Activated CD4-positive, alpha-beta T cell treated with anti-CD3 and anti-CD28 coated beads for 1 hour (primary cell): ENCODE measurements around the gene HAUS8.
"Not testable (repeated sequence)": the region's sequence is repeated elsewhere in the genome, so short reads cannot be mapped to it uniquely, and the experiment has no call there.

Experiments
- DNase-seq: peaks from one replicate; pipeline ENCODE4 v3.0.0-alpha.2; 2020

HAUS8 gene

DNA sequence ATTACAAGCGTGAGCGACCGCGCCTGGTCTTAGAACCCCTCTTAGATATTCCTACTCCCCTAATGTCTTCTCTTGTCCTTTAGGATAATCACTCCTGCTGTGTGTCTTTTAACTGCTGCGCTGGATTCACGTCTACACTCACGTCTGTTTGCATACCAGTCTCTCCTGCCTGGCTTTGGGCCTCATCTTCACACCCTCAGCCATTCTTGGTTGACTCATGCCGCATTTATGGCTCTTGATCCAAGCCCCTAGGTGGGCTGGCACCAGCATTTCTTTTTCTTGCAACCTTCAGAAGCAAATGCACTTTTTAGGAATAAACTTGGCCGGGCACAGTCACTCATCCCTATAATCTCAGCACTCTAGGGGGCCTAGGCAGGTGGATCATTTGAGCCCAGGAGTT lies 23.1 kb upstream of the HAUS8 start:
- no peak for DNase-seq

DNA sequence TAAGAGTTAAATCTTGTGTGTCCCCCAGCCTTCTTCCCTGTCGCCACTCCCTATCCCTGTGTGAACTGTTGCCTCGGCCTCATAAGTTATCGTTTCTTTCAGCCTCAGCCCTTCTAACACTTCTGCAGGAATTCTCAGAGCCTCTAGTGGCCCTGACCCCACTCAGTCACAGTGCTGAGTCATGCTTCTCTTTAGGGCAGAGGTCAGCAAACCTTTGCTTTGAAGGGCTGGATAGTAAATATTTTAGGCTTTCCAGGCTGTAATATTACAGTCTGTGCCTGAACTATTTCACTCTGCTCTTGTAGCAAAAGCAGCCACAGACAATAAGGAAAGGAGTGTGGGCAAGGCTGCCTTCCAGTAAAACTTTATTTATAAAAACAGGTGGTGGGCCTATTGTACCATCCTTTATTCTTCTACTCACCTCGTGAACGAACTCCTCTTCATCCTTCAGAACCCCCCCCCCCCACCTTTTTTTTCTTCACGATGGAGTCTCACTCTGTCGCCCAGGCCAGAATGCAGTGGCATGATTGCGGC lies 22.4 kb upstream of the HAUS8 start:
- no peak for DNase-seq

DNA sequence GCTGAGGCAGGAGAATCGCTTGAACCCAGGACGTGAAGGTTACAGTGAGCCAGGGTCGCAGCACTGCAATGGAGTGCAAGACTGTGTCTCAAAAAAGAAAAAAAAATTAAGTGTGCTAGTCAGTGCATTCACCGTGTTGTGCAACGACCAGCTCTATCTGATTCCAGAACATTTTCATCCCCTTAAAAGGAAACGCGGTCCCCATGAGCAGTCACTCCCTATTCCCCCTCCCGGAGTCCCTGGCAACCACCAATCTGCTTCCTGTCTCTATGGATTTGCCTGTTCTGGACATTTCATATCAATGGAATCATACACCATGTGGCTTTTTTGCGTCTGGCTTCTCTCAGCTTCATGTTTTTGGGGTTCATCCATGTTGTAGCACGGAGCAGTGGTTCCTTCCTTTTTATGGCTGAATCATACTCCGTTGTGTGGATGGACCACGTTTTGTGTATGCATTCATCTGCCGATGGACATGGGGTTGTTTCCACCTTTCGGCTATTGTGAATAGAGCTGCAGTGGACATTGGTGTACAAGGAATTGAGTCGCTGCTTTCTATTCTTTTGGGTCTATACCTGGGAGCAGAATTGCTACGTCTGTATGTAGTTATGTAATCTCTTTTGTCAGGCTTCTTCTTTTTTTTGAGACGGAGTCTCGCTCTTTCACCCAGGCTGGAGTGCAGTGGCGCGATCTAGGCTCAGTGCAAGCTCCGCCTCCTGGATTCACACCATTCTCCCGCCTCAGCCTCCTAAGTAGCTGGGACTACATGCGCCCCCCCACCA lies 20.1 kb upstream of the HAUS8 start:
- no peak for DNase-seq

DNA sequence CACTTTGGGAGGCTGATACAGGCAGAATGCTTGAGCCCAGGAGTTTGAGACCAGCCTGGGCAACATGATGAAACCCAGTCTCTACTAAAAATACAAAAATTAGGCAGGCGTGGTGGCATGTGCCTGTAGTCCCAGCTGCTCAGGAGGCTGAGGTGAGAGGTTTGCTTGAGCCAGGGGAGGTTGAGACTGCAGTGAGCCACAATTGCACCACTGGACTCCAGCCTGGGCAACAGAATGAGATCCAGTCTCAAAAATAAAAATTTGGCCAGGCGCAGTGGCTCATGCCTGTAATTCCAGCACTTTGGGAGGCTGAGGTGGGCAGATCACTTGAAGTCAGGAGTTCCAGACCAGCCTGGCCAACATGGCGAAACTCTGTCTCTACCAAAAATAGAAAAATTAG lies 19.4 kb upstream of the HAUS8 start:
- not testable (repeated sequence) for DNase-seq

DNA sequence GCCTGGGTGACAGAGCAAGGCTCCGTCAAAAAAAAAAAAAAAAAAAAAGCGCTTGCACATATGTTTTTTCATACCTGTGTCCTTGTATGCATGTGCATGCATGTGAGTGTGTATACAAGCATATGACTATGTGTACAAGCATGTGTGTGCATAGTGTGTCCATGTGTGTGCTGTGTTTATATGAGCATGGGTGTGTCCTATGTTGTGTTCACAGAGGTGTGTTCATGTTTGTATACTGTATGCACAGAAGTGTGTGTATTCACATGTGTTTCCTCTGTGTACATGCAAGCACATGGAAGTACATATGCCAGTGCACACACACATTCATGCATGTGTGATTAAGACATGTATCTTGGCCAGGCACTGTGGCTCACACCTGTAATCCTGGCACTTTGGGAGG lies 17.4 kb upstream of the HAUS8 start:
- no peak for DNase-seq

DNA sequence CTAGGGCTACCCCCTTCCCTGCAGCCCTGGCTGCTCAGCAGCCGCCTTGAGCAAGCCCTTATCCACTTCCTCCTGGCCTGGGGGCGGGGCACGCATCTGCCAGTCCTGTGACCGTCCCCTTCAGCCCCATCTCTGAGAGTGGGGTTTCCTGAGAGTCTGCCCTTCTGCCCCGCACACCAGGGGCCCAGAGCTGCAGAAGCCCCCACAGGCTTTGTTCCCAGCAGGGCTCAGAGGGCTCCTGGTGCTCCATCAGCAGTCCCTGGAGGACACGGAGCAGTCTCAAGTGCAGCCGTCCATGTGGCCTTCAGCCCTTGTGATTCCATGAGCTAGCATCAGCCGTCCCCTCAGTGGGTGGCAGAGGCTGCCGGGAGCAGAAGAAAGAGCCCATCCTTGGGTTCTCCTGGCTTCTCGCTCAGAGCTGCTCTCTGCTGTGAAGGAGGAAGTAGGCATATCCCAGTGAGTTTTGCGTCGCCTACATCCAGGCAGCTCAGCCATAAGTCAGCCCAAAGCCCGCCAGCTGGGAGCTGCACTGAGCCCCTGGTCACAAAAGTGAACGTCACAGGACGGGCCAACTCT lies 16.6 kb upstream of the HAUS8 start:
- DNase-seq, result no peak

DNA sequence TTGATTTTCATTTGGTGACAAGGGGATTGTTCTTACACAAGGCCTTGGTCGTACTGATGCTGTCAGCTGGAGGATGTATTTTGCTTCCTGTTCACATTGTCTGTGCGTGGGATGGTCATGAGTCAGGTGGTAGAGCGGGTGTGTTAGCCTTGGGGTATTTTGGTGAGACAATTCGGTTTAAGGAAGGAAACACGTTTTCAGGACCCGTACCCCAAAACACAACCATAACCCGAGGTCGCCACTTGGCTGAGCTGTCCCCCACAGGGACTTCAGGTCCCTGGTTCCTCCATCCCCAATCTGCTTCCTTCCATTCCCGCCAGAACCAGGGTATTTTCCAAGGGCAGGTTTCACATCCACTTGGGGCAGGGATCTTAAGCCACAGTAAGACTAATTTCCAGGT lies 15.3 kb upstream of the HAUS8 start:
- DNase-seq, result no peak

DNA sequence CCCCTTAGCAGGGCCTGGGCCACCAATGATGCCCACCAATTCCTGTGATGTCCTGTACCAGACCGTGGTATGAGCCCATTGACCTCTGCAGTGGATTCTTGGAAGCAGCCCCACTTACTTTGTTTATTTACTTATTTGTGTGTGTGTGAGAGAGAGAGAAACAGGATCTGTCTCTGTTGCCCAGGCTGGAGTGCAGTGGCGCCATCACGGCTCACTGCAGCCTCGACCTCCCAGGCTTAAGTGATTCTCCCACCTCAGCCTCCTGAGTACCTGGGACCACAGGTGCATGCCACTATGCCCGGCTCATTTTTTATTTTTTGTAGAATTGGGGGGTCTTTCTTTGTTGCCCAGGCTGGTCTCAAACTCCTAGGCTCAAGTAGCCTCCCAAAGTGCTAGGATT lies 13.3 kb upstream of the HAUS8 start:
- DNase-seq, result no peak

DNA sequence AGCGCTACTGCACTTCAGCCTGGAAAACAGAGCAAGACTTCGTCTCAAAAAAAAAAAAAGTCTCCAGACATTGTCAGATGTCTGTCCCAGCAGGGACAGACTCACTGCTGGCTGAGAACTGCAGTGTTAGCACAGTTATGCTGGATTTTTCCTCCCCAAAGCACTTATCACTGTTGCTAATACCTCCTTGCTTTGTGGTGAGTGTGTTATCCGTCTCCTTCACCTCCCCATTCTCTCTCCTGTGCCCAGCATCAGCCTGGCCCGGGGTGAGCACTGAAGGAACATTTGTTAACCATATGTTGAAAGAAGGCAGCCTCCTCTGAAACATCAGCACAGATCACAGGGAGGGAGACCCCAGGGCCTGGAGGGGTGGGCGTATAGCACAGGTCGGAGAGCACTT lies 11.6 kb upstream of the HAUS8 start:
- no peak for DNase-seq

DNA sequence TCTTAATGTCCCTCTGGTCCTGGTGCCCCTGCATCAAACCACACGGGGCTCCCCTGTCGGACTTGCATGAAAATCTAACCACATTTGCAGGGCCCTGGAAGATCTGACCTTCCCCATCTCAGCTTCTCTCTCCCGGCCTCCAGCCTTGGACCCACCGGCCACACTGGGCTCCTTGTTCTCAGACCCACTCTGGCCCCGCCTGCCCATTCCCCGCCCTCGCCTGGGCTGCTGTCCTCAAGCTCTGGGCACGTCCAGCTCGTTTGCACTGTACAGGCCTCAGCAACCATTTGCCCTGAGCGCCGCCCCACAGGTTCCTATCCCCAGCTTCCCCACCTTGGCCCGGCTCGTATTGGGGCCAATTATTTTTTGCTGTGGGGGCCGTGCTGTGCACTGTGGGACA lies 10.9 kb upstream of the HAUS8 start:
- DNase-seq, result no peak

DNA sequence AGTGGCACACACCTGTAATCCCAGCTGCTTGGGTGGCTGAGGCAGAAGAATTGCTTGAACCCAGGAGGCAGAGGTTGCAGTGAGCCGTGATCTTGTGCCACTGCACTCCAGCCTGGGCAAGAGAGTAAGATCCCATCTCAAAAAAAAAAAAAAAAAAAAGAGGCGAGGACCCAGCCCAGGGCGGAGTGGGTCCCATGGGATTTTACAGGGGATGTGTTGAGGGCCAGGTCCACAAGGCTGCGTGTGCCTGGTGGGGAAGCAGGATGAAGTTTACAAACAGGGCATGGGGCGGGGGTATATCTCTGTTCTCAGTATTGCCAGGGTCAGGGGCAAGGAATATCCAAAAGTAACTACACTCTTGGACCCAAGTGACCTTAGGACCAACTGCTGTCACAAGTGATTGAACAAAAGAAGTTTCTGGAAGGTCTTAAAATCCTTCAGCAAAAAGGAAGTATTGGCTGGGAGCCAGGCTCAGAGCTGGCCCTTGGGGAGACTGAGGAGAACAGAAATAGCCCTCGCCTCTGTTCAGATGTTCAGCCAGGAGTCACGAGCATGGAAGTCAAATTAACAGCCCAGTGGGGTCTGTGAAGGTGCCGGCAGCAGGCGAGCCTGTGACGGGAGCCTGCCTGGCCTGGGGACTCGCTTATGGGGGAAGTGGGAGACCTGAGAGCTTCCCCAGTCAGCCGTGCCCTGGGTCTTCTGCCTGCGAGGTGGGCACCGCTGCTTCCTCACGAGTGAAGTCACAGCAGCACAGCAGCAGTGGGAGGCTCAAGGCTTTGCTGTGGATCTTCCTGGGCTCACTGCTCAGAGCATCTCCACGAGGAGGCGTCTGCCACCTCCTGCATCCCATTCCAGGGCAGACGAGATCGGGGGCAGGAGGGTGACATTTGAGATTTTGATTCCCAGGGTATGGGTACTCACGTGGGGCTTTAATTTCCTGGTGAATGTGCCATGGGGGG lies 6.7 kb upstream of the HAUS8 start:
- no peak for DNase-seq

DNA sequence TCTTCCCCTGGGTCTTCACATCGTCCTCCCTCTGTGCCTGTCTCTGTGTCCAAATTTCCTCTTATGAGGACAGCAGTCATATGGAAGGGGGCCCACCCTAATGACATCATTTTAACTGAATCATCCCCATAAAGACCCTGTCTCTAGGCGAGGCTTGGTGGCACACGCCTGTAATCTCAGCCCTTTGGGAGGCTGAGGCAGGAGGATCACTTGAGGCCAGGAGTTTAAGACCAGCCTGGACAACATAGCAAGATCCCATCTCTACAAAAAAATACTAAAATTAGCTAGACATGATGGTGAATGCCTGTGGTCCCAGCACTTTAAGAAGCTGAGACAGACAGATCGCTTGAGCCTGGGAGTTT lies 5.2 kb upstream of the HAUS8 start:
- DNase-seq, result no peak

DNA sequence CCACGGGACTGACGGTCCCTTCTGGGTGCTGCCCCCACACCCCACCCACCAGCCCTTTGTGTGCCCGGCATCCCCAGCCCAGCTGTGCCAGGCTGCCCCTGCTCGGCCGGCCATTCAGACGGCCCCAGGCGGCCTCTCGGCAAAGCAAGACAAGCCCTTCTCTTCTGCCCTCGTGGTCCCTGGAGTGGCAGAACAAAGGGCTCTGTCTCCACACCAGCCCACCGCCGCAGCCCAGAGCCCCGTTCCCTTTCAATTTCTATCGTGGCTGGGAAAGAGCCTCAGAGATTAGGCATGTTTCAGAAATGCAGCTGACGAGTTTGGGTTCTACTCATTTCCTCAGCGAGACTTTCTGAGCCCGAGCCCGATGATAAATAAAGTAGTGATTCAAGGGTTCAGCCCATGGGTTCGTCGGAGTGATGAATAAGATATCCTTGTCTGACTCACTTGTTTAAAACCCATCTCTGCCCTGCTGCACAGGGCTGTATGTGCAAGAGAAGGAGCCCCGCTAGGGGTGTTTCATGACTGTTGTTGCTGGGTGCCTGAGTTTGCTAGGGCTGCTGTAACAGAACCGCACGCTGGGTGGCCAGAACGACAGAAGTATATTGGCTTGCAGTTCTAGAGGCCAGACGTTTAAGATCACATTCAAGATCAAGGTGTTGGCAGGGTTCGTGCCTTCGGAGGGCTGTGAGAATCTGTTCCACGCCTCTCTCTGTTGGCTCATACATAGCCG lies 4.6 kb upstream of the HAUS8 start:
- DNase-seq, result peak; percentile 39

DNA sequence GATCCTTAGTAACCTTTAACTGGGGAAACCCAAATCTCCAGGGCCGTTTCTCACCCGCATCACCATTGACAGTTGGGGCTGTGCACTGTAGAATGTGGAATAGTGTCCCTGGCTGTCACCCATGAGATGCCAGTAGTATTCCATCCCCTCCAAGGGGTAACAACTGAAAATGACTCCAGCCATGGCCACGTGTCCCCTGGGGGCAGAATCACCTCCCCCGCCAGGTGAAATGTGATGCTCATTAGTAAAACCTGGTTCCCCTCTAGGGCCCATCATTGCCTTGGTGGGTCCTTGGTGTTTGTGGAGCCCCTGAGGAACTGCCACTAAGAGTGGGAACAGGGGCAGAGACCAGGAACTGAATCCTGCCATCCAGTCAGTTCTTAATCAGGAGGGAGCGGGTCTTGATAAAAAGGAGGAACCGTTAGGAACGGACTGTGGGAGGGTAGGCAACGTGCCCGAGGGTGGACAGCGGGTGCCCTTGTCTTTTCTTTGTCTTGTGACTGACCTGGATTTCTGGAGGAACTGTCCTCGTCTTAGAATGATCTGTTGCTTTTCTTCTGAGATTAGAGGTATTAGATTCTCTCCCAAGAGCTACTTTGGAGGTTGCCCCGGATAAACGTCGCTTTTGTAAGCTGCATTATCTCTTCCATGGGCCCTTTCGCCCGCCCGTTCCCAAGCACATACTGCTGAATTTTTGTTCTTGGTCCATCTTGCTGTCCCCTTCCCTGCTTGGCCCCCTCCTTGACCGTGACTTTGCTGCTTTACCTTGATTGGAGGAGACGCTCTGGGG lies 3.9 kb upstream of the HAUS8 start:
- DNase-seq, result no peak

DNA sequence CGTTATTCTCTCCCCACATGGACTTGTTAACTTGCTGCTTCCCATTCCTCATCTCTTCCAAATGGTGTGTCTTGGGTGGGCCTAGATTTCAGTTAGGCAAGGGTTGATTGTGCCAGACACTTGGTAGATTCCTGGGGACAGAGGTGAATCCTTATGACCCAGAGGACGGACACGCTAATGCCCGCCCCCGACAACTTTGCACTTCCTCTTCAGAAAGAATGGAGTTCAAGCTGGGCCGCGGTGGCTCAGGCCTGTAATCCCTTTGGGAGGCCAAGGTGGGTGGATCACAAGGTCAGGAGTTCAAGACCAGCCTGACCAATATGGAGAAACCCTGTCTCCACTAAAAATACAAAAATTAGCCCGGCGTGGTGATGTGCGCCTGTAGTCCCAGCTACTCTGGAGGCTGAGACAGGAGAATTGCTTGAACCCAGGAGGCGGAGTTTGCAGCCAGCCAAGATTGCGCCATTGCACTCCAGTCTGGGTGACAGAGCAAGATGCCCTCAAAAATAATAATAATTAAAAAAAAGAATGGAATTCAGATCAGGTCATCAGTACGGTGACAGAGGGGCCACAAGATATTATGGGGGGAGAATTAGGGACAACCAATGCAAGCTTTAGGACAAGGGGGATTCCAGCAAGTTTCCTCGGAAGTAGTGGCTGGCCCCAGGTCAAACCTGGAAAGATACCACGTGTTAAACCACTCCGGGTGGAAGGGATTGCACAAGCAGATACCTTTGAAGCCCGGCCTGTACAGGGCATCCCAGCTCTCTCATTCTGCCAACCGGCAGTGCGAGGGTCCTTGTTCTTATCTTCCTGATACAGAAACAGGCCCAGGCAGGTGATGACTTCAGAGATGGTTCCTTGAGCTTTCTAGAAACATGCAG lies 3.0 kb upstream of the HAUS8 start:
- DNase-seq, result no peak

DNA sequence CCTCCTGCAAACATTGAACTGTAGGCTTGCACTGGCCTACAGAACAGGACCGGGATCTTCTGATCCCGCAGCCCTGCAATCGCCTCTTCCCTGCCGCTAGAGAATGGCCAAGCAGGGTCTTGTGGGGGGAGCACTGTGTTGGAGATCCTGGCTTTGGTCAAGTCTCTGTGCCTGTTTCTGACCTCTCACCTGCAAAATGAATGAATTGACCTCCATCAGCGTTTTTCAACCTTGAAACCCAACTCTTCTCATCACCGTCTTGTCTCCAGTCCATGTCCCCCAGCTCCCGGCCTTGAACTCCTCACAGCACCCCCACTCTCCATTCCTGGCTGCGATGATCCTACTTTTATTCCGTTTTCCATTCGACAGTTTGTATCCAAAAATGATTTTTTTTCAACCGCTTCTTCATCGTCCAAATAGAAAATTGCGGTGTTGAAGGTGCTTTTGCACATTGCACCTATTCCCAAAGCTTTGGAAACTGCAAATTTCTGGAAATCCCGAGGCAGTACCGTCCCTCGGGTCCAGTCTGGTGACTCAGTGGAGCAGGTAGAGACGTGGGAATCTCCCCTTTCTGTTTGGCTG lies 2.3 kb upstream of the HAUS8 start:
- no peak for DNase-seq

DNA sequence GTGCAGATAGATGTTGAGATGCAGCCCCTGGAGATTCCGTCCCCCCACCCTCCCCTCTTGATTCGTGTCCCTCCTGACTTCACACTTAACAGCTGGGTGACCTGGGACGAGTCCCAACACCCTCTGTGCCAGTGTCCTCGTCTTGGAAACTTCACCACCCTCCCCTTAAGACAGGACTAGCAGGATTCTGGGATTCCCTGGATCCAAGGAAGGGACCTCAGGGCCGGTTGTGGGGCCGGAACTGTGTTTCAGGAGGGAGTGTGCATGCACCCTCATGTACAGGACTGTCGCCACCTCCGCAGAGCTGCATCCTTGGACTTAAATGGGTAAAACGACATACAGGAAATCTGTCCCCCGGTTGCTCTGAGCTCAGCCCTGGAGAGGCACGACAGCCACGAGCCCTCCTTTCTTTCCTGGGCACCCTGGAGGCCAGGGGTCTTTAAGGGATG lies 1.3 kb upstream of the HAUS8 start:
- DNase-seq, result no peak

DNA sequence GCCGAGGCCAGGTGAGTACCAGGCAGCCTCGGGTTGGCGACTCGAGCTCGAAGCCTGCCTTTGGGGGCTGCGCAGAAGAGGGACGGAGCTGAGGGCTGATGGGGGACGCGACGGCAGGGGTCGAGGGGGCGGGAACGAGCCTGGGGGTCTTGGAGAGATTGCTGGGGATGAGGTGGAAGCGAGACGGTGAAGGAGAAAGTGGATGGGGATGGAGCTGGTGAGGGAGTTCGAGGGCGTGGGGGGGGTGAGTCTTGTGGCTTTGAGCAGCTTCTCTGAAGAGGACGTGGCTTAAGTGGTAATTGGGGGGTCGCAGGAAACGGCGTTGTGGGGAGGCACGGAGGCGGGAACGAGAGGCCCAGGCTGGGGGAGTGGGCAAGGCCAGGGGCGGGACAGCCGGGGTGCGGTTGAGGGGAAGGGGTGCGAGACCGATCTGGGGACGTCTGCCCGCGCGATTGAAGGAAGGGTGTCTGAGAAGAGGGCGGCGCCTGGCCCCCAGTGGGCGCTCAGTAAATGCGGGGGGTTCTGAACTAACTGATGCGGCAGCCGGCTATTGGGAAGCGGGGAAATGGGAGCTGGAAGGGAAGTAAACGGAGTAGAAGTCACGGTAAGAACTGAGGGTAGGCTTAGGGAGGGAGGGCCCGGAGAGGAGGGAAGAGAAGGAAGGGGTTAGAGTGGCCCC lies 751 bp upstream of the HAUS8 start:
- DNase-seq, result no peak

DNA sequence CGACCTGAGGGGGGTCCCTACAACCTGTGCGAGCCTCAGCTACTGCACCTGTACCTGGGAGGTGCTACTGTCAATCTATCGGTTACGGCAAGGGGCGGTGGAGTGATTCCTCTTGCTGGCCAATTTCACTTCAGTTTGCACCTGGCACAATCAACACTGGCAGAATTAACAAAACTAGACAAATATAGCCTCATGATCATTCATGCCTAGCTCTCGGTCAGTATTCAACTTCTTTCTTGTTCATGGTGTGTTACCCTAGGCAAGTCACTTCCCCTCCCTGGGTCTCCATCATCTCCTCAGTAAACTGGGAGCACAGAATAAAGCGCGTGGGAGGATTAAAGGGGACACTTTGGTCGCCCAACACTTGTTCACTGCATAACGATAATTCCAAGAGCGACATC lies 618 bp downstream of the HAUS8 start:
- DNase-seq, result no peak
